ENCODE results near the gene FTCDNL1. TPM values are rescaled to one million over a fixed set of nuclear protein-coding genes. Genes with fewer than 3 reads are reported as not detected.

Gene FTCDNL1
- total and polyA plus RNA-seq, 2 experiments from 2014 or later, result 1.9 to 3.2 TPM

DNA sequence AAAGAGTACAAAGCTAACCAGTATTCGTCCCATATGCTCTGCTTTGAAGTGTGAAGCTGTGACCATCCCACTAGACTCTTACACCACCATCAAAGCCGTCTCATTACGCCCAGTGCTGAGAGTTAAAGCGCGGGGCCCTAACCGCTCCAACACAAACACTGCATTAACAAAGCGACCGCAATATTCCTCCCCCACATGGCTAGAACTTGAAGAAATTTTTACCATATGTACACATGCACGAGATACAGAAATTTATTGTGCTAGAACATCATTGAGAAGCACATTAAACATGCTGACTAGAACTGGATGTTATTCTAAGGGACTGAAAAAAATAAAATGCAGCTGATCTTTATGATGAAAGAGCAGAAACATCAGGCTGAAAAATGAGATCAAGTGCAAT, 20.5 kb downstream of the FTCDNL1 start:
- H3K9me3 ChIP-seq (ENCODE audit: low read depth), result no peaks in the 10 kb centered on the region
- H3K27ac ChIP-seq, result no peak overlapping the region
- H3K36me3 ChIP-seq, result no peaks in the 10 kb centered on the region
- no peaks in the 10 kb centered on the region for H3K27me3 ChIP-seq
- DNase-seq (ENCODE audit: low read depth in 1 of 2, low spot score in 1 of 2), result no peak
- H3K4me3 ChIP-seq, result no peak overlapping the region
- TF ChIP-seq, protein P1, sequence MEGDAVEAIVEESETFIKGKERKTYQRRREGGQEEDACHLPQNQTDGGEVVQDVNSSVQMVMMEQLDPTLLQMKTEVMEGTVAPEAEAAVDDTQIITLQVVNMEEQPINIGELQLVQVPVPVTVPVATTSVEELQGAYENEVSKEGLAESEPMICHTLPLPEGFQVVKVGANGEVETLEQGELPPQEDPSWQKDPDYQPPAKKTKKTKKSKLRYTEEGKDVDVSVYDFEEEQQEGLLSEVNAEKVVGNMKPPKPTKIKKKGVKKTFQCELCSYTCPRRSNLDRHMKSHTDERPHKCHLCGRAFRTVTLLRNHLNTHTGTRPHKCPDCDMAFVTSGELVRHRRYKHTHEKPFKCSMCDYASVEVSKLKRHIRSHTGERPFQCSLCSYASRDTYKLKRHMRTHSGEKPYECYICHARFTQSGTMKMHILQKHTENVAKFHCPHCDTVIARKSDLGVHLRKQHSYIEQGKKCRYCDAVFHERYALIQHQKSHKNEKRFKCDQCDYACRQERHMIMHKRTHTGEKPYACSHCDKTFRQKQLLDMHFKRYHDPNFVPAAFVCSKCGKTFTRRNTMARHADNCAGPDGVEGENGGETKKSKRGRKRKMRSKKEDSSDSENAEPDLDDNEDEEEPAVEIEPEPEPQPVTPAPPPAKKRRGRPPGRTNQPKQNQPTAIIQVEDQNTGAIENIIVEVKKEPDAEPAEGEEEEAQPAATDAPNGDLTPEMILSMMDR (IDR thresholded peaks at IDR 0.05; ENCODE audit: low read depth, low read length), result no peak
- H3K4me1 ChIP-seq (ENCODE audit: low read depth), result no peaks in the 10 kb centered on the region

DNA sequence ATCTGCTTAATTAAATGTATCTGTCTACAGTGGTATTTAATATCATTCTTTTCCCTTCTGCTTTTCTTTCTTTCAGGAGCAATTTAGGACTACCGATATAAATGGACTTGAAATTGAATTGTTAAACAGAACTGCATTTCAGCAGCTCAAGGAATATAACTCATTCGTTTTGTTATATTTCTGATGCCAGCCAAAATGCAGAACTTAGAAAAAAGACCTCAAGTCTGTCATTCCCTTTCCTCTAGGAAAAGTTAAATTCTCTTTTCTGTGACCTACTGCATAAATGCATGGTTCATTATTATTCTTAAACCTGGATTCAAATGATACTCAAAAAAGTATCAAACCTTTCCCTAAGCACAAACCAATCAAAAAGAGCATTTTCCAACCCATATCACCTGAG, 21.4 kb downstream of the FTCDNL1 start:
- TF ChIP-seq, protein P1 (IDR thresholded peaks at IDR 0.05; ENCODE audit: low read depth, low read length), result no peak
- DNase-seq (ENCODE audit: low read depth in 1 of 2, low spot score in 1 of 2), result no peak
- Histone ChIP-seq H3K27ac (no peak overlapping the region), H3K4me1 (ENCODE audit: low read depth) (no peaks in the 10 kb centered on the region), H3K9me3 (ENCODE audit: low read depth) (no peaks in the 10 kb centered on the region), H3K27me3 (no peaks in the 10 kb centered on the region), H3K4me3 (no peak overlapping the region), H3K36me3 (no peaks in the 10 kb centered on the region)

DNA sequence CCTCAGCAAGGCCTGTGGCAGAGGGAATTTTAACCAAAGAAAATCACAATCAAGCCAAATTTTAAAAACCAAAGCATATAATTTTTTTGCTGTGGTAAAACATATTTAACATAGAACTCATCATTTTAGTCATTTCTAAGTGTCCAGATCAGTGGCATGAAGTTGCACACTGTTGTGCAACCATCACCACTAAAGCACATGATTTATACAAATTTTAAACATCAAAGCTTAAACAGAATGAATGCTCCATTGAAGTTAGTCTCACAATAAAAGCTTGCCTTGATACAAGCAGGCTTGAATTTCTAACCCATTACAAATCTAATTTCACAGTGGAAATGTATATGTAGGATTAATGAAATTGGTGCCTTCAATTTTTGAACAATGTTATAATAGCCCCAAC, 31.2 kb downstream of the FTCDNL1 start:
- H3K9me3 ChIP-seq (ENCODE audit: low read depth), result no peaks in the 10 kb centered on the region
- H3K27me3 ChIP-seq, result no peaks in the 10 kb centered on the region
- H3K4me1 ChIP-seq (ENCODE audit: low read depth), result no peaks in the 10 kb centered on the region
- no peak overlapping the region for H3K27ac ChIP-seq
- no peaks in the 10 kb centered on the region for H3K36me3 ChIP-seq
- TF ChIP-seq, protein P1 (IDR thresholded peaks at IDR 0.05; ENCODE audit: low read depth, low read length), result no peak
- no peak overlapping the region for H3K4me3 ChIP-seq
- DNase-seq (ENCODE audit: low read depth in 1 of 2, low spot score in 1 of 2), result no peak

DNA sequence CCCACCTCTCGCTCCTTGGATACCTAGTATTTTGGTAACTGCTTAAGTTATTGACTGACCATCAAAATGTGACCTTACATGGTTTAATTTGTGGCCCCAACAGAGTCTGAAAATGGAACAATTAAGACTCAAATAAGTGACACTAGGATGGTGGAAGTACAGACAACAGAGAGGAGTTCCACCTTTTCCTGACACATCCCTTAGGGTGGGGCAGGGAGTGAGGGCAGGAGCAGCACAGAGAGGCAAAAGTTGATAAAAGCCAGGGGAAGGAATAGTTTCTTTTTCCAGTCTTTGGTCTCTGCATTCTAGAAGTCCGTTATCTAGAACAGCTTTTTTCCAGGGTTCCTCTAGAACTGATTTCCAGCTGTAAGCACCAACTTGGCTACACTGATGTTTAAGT, 32.2 kb downstream of the FTCDNL1 start:
- Histone ChIP-seq H3K36me3 (no peaks in the 10 kb centered on the region), H3K27ac (no peak overlapping the region), H3K27me3 (no peaks in the 10 kb centered on the region), H3K9me3 (ENCODE audit: low read depth) (no peaks in the 10 kb centered on the region), H3K4me1 (ENCODE audit: low read depth) (no peaks in the 10 kb centered on the region), H3K4me3 (no peak overlapping the region)
- no peak for DNase-seq (ENCODE audit: low read depth in 1 of 2, low spot score in 1 of 2)
- TF ChIP-seq, protein P1 (IDR thresholded peaks at IDR 0.05; ENCODE audit: low read depth, low read length), result no peak

DNA sequence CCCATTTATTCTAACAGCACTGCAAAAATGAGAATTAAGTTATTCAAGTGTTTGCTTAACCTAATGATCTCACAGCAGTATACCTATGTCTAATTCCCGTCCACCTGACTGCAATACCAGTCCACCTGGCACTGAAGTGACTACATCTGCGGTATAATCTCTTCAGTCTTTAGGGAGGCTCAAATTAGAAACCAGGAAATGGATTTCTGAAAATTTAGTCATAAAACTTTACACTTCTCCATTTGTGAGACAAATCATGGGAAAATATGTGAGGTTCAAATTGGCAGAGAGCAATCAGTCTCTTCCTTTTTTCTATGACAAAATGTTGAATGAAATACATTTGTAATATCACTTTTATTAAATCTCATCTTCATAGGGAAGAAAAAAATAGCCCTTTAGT, 33.0 kb downstream of the FTCDNL1 start:
- no peak overlapping the region for H3K27ac ChIP-seq
- TF ChIP-seq, protein P1 (IDR thresholded peaks at IDR 0.05; ENCODE audit: low read depth, low read length), result no peak
- no peaks in the 10 kb centered on the region for H3K27me3 ChIP-seq
- no peak for DNase-seq (ENCODE audit: low read depth in 1 of 2, low spot score in 1 of 2)
- no peaks in the 10 kb centered on the region for H3K4me1 ChIP-seq (ENCODE audit: low read depth)
- H3K4me3 ChIP-seq, result no peak overlapping the region
- no peaks in the 10 kb centered on the region for H3K9me3 ChIP-seq (ENCODE audit: low read depth)
- H3K36me3 ChIP-seq, result no peaks in the 10 kb centered on the region

DNA sequence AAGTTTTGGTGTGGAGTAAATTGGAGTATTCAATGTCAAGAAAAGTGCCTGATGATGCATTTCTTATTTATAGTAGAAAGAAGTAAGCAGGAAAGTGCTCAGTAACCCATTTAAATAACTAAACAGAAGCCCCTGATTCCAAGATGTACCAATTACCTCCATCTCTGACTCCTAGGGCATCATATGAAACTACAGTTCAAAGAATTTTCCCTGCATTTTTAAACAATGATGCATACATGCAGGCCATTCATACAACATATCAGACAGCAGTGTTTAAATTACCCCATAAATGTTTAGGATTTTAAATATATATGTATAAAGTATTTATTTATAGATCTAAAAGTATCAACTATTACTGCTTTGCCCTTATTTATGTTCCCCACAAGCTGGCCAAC, 36.2 kb downstream of the FTCDNL1 start:
- no peaks in the 10 kb centered on the region for H3K36me3 ChIP-seq
- H3K27me3 ChIP-seq, result no peaks in the 10 kb centered on the region
- no peaks in the 10 kb centered on the region for H3K9me3 ChIP-seq (ENCODE audit: low read depth)
- H3K4me3 ChIP-seq, result no peak overlapping the region
- no peaks in the 10 kb centered on the region for H3K4me1 ChIP-seq (ENCODE audit: low read depth)
- H3K27ac ChIP-seq, result no peak overlapping the region
- TF ChIP-seq, protein P1 (IDR thresholded peaks at IDR 0.05; ENCODE audit: low read depth, low read length), result no peak
- no peak for DNase-seq (ENCODE audit: low read depth in 1 of 2, low spot score in 1 of 2)

All from cardiac muscle cell (in vitro differentiated cells and primary cell).